GM12878 (cell line): Measurements from ENCODE around the gene SUPT3H. TPM values are rescaled to one million over a fixed set of nuclear protein-coding genes. Genes with fewer than 3 reads are reported as not detected.
A peak's percentile ranks its signal among the peaks of the same experiment; 100 is the strongest.

ENCODE experiments used
- ATAC-seq: fragments of 200-7000 bp; cut with Tn5 transposase; 3 replicates; pipeline ENCODE4 v1.9.1; 2020; ENCODE audit warnings: mild to moderate bottlenecking, moderate library complexity
- BruUV-seq: library from RNA; stranded (reverse); fragments of 400-500 nt; replicated peaks from 2 replicates; lab custom pipeline; 2021; lab: Mats Ljungman, UMichigan
- CTCF ChIA-PET: fragments of 300-600 bp; sonication (Branson Sonifier 250); formaldehyde crosslinking; extraction: SDS; loops from one replicate; lab custom pipeline; 2021; ENCODE audit warnings: inconsistent platforms; lab: Yijun Ruan, JAX
- POLR2A ChIA-PET: fragments of 350-600 bp; formaldehyde crosslinking; extraction: SDS; loops from one replicate; lab custom pipeline; 2021; ENCODE audit warnings: inconsistent platforms; lab: Charles Lee
- RAD21 ChIA-PET: fragments of 300-600 bp; sonication (Branson Sonifier 250); formaldehyde crosslinking; loops from one replicate; lab custom pipeline; 2023; ENCODE audit warnings: antibody characterized with exemption; ENCODE audit not compliant: unreplicated experiment; lab: Charles Lee
- SMC1A ChIA-PET: fragments of 300-600 bp; sonication (Branson Sonifier 250); formaldehyde crosslinking; loops from one replicate; lab custom pipeline; 2023; ENCODE audit not compliant: unreplicated experiment, uncharacterized antibody; lab: Charles Lee
- DNase-seq: peaks from one replicate; pipeline ENCODE4 v3.0.0-alpha.2; 2011; ENCODE audit warnings: low read depth, low spot score
- FAIRE-seq: peaks from 3 replicates; lab custom pipeline; 2011; peaks lifted over from hg19 to GRCh38; lab: Jason Lieb, UNC
- H2AFZ ChIP-seq: 2 replicates; pipeline ENCODE4 v1.6.0; 2011; ENCODE audit warnings: low read depth, low read length, control low read depth; ENCODE audit not compliant: control insufficient read depth
- H3K27ac ChIP-seq: 2 replicates; pipeline ENCODE4 v1.5.1; 2011; ENCODE audit warnings: control low read depth; ENCODE audit not compliant: control insufficient read depth, insufficient read depth
- H3K27me3 ChIP-seq, 2 experiments: replicated peaks in 1 of 2; 2 replicates each; pipeline versions ENCODE4 v1.6.0 to v1.6.1; 2011; ENCODE audit warnings: low read length in 1 of 2; ENCODE audit not compliant: control insufficient read depth in 2 of 2, insufficient read depth in 2 of 2
- H3K36me3 ChIP-seq, 2 experiments: 2 replicates each; pipeline ENCODE4 v1.5.1; 2011; ENCODE audit warnings: low read length in 1 of 2; ENCODE audit not compliant: control insufficient read depth in 2 of 2, insufficient read depth in 2 of 2
- H3K4me1 ChIP-seq: 2 replicates; pipeline ENCODE4 v1.6.1; 2011; ENCODE audit warnings: mild to moderate bottlenecking, low read length, moderate library complexity, mixed read lengths; ENCODE audit not compliant: control insufficient read depth, insufficient read depth
- H3K4me2 ChIP-seq: 2 replicates; pipeline ENCODE4 v1.6.0; 2011; ENCODE audit warnings: control low read depth; ENCODE audit not compliant: control insufficient read depth, insufficient read depth
- H3K4me3 ChIP-seq: fragments of 200-600 bp; sonication (generic); 2 replicates; pipeline ENCODE4 v1.5.1; 2016
- H3K79me2 ChIP-seq: 2 replicates; pipeline ENCODE4 v1.6.0; 2011; ENCODE audit warnings: low read length; ENCODE audit not compliant: control insufficient read depth, insufficient read depth
- H3K9ac ChIP-seq: 2 replicates; pipeline ENCODE4 v1.8.0; 2011; ENCODE audit warnings: low read length, control low read depth, mixed read lengths; ENCODE audit not compliant: control insufficient read depth, insufficient read depth
- H3K9me3 ChIP-seq: replicated peaks from 3 replicates; pipeline ENCODE4 v1.5.1; 2011; ENCODE audit warnings: mild to moderate bottlenecking, low read length; ENCODE audit not compliant: control insufficient read depth, insufficient read depth
- H4K20me1 ChIP-seq: 2 replicates; pipeline ENCODE4 v1.6.0; 2011; ENCODE audit not compliant: control insufficient read depth, insufficient read depth
- EP300 ChIP-seq, 2 experiments: fragments of 150-350 bp in 1 of 2; IDR thresholded peaks; 2 replicates each; pipeline ENCODE4 v1.6.1; 2011 to 2012; ENCODE audit warnings: low read depth in 2 of 2, low read length in 2 of 2, borderline replicate concordance in 1 of 2, improper control_type of control experiment in 1 of 2, inconsistent platforms in 1 of 2; ENCODE audit not compliant: control insufficient read depth in 1 of 2
- NR2C2 ChIP-seq: IDR thresholded peaks from 2 replicates; pipeline ENCODE4 v1.6.1; 2011; ENCODE audit warnings: borderline replicate concordance, low read depth; ENCODE audit not compliant: control insufficient read depth, insufficient read length
- NR2F1 ChIP-seq: fragments of 450-650 bp; conservative IDR thresholded peaks from 2 replicates; pipeline ENCODE4 v1.6.1; 2017; ENCODE audit warnings: mild to moderate bottlenecking
- POLR2A ChIP-seq: IDR thresholded peaks from 2 replicates; pipeline ENCODE4 v1.6.1; 2011; ENCODE audit warnings: low read depth, mild to moderate bottlenecking, low read length
- YBX1 ChIP-seq: fragments of 450-650 bp; IDR thresholded peaks from 2 replicates; pipeline ENCODE4 v1.6.1; 2016; ENCODE audit warnings: antibody characterized with exemption
- WGBS: methylation state at CpG from one replicate; pipeline ENCODE4 v1.1.6; 2016; ENCODE audit warnings: low lambda C conversion rate; ENCODE audit not compliant: insufficient replicate concordance, insufficient coverage; ENCODE audit errors: missing lambda C conversion rate; 5-methylcytosine and 5-hydroxymethylcytosine counted together
- in situ Hi-C: fragments of 300-500 bp; cut with MboI; formaldehyde crosslinking; loops from 9 replicates; pipeline ENCODE4 v1.14.3; 2018; ENCODE audit warnings: mixed read lengths
- intact Hi-C: fragments of 100-400 bp; cut with micrococcal nuclease; formaldehyde crosslinking; loops from one replicate; pipeline ENCODE4 v1.14.2; 2022; ENCODE audit not compliant: unreplicated experiment
- polyA plus RNA-seq, 11 experiments: library from polyadenylated mRNA; depleted of rRNA in 4 of 11; unstranded in 6 of 11; stranded (reverse) in 5 of 11; fragments of >200 nt; fragmentation: Nextera tagmentation in 4 of 11; fragmentation: Illumina TruSeq in 1 of 11; extraction: Ambion mirVana in 4 of 11; extraction: Trizol in 1 of 11; gene quantifications; 1 replicate in 1 of 11; 2 replicates in 10 of 11; pipeline versions ENCODE4 v1.2.1 to v1.2.3, GENCODE V29; 2011 to 2016; ENCODE audit warnings: inconsistent platforms in 2 of 11, missing spikeins in 2 of 11, low read depth in 1 of 11
- total RNA-seq, 4 experiments: library from RNA; depleted of rRNA in 3 of 4; stranded (reverse); fragments of >200 nt in 3 of 4; fragmentation: Illumina TruSeq in 1 of 4; extraction: Trizol in 1 of 4; gene quantifications; 2 replicates each; pipeline versions ENCODE4 v1.2.1 to v1.2.3, GENCODE V29; 2013 to 2021
- TF ChIP-seq, protein P1 (sequence below): fragments of 450-650 bp; IDR thresholded peaks from 2 replicates; pipeline ENCODE4 v1.6.1; 2017; ENCODE audit warnings: low read depth, mild to moderate bottlenecking, moderate library complexity

Gene SUPT3H
- total and polyA plus RNA-seq, 10 of the 15 experiments (the other 5 are each of a cell fraction or from before 2014, with no cell fraction given), result 0.51 to 3.7 (median 2.0) TPM

DNA sequence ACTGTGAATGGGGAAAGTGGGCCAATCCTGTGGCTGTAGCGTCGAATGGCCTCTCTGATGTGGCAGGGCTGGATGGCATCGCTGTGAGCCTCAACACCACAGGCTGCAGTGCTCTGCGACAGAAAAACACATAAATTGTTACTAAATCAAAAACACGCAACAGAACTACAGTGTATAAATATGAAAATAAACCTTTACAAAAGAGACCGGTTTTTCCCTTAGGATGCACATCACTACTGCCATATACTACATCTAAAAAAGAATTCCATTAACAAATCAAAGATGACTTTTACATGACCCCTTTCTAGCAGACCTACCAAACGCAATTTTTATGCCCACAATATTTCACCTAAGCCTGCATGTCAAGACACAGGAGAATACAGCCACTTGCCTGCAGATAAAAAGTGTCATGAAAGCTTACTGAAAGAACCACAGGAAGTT lies 445.1 kb downstream of the SUPT3H start:
- Histone ChIP-seq H3K9ac (no peak overlapping the region), H2AFZ (peak overlapping the region; percentile 45), H3K27ac (peak overlapping the region; percentile 31), H3K79me2 (no peaks in the 10 kb centered on the region), H3K36me3 (no peaks in the 10 kb centered on the region), H4K20me1 (no peaks in the 10 kb centered on the region), H3K4me1 (no peaks in the 10 kb centered on the region), H3K27me3 (no peaks in the 10 kb centered on the region), H3K4me2 (peak overlapping the region; percentile 50; the same call in 1 of the 2 replicates), H3K9me3 (no peaks in the 10 kb centered on the region), H3K4me3 (no peak overlapping the region)
- TSS peak; percentile 69 for BruUV-seq
- ChIA-PET CTCF (interaction anchor here (0.6 kb wide), 1 partner anchor 14 kb away, joined by 3 read pairs; no protein-coding TSS in a partner anchor), SMC1A (interaction anchor here (0.6 to 3.7 kb wide), 10 partner anchors 19 to 990 kb away, joined by 3 to 24 read pairs (median 3); no protein-coding TSS in a partner anchor), RAD21 (interaction anchor here (1.0 to 2.3 kb wide), 4 partner anchors 65 to 446 kb away, joined by 3 to 9 read pairs (median 4); no protein-coding TSS in a partner anchor), POLR2A (no interaction called here)
- in situ Hi-C loops, result no loop called here
- WGBS, result 80% methylated on average over 7 of the region's 7 CpGs
- ATAC-seq (peak; percentile 54), DNase-seq (no peak), FAIRE-seq (no peak)
- TF ChIP-seq, protein P1, sequence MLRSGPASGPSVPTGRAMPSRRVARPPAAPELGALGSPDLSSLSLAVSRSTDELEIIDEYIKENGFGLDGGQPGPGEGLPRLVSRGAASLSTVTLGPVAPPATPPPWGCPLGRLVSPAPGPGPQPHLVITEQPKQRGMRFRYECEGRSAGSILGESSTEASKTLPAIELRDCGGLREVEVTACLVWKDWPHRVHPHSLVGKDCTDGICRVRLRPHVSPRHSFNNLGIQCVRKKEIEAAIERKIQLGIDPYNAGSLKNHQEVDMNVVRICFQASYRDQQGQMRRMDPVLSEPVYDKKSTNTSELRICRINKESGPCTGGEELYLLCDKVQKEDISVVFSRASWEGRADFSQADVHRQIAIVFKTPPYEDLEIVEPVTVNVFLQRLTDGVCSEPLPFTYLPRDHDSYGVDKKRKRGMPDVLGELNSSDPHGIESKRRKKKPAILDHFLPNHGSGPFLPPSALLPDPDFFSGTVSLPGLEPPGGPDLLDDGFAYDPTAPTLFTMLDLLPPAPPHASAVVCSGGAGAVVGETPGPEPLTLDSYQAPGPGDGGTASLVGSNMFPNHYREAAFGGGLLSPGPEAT, result no peak
- TF ChIP-seq NR2C2 (no peak), YBX1 (no peak), NR2F1 (no peak), POLR2A (no peak), EP300 (IDR thresholded peaks at IDR 0.05; ENCODE audit: borderline replicate concordance in 1 of 2, control insufficient read depth in 1 of 2, low read depth in 2 of 2, low read length in 2 of 2) (no peak)
- intact Hi-C loops, result loop anchor here (5.0 to 10.0 kb wide), 2 partner anchors 195 to 268 kb away; no protein-coding TSS in a partner anchor
